GM18858 (cell line): ENCODE results near the gene FAM217B.
"Not testable (repeated sequence)": the region's sequence is repeated elsewhere in the genome, so short reads cannot be mapped to it uniquely, and the experiment has no call there.

Experiments
- ATAC-seq: cut with Tn5 transposase; IDR thresholded peaks from one replicate; pipeline ENCODE4 v1.9.1; 2021; ENCODE audit not compliant: unreplicated experiment

FAM217B gene

GRCh38 chr20:59938221-59938620 is 2.0 kb upstream of the FAM217B start:
- ATAC-seq, result no peak

DNA sequence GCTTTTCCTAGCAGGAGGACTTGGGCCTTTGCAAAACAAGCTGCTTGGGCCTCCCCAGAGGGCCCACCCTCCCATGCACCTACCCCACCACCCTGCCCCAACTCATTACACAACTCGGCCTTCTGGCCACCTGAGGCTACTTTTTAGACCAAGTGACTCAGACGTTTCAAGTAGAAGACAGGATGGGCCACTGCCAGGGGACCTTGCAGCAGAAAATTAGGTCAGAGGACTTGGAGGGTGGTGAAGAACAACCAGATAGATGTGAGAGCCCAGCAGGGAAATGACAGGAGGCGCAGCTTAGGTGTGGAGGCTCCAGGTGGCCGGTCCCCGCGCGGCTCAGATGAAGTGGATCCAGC is 1.5 kb upstream of the FAM217B start:
- ATAC-seq, result no peak

DNA sequence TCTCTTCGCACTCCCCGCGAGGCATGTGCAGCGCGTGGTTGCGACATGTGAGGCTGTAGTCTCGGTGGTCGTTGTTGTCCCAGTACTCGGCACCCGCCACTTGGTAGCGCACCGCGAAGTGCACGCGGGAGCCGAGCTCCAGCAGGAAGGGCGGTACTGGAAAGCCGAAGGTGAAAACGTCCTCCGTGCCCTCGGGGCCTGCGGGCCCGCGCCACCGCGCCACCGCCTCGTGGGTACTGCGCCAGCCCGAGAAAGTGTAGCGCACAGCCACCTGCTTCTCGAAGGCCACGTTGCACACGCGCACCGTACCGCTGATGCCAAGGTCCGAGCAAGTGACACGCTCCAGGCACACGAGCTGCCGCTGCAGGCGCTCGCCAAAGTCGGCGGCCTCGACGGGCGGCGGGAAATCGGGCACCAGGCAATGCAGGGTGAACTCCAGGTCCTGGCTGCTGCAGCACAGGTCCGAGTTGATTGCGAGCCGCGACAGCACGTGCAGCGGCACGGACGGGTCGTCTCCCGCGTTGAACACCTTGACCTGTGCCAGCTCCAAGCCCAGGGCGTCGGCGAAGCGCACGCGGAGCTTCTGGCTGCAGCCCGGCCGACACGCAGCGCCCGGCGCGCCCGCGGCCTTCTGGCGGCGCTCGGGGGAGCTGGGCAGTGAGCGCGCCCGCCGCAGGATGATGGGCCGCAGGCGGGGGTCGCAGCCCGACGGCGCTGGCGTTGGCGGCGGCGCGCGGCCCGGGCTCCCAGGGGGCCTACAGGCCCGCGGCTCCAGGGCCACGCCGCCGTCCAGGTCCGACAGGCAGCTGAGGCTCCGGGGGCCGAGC is 924 bp upstream of the FAM217B start:
- ATAC-seq, result no peak

GRCh38 chr20:59939879-59940128 is 385 bp upstream of the FAM217B start:
- peak; percentile 22 for ATAC-seq

GRCh38 chr20:59940956-59941294 is 736 bp downstream of the FAM217B start:
- ATAC-seq, result peak; percentile 1

DNA sequence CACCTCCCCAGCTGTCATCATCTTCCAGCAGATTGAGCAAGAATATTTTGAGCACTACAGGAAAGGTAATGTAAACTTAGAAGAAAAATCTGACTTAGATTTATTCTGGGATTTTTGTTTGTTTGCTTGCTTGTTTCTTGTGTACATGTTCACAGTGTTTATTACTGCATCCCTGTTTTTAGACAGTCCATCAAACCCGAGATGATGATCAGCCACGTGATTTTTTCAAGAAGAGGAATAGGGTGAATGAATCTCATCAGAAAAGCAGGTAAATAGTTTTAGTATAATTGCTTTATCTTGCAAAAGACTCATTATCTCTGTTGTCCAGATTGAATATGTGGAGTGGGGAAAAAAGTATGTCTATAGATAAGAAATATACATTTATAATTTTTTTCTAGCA is 2.1 kb downstream of the FAM217B start:
- ATAC-seq, result no peak

GRCh38 chr20:59944726-59945125 is 4.5 kb downstream of the FAM217B start:
- ATAC-seq, result no peak

DNA sequence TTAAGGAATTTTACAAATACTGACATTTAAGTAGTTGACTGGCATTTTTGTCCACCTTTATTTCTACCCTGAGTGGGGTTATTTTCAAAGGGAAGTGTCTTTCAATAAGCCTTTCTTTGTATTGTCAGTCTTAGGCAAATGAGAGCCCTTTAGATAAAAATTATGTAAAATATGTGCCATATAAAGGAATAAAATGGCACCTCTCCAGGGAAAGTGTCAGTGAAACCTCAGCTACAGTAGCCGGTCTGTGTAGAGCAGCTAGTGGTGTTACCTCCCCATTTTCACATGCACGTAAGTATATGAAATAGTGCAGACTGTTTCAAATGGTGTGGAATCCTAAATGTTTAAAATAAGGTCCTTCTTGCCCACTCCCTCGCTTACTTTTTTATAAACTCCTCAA is 5.0 kb downstream of the FAM217B start:
- no peak for ATAC-seq

DNA sequence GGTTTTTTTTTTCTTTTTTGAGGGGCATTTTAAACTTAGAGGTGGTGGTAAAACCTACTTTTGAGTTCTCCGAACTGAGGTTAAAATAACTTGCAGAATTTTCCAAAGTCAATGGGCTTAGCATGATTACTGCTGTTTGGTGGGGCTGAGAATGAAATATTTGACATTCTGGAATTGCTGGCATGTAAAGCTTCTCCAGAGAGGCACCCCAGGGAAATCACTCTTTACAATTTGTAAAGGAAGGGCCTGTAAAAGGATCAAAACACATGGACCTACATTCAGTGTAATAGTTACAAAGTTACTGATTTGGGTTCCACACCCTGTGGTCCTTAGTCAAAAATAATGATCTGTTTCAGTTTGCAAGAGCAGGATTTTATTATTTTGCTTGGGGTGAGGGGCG is 5.5 kb downstream of the FAM217B start:
- ATAC-seq, result no peak

DNA sequence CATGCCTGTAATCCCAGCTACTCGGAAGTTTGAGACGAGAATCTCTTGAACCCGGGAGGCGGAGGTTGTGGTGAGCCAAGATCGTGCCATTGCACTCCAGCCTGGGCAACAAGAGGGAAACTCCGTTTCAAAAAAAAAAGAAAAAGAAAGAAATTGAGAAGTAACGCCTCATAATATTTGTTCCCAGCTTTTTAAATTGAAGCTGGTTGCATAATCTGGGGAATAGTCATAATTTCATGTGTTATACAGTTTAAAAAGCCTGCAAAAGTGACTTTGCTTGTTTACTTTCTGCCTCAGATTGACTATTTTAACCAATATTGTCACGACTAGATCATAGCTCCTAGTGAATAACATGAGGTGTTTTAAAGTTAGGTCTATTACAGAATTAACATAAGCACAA is 7.2 kb downstream of the FAM217B start:
- ATAC-seq, result no peak

DNA sequence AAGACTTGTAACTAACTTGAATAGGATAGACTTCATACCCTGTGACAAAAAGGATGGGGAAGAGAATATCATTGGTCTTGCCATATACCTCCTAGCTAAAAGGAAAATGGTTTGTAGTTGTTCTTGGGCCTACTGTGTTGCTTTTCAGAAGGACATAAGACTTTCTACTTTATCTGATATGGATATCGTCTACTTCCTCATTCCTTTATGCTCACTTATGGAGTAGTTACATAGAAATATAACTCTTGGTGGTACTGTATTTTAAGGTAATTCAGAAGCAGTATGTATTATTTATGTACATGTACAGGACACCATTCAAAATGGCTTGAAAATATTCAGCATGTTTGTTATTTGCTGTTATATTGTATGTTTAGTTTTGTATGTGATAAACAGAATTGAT is 8.0 kb downstream of the FAM217B start:
- ATAC-seq, result no peak

- ATAC-seq, result no peak
Observed at GRCh38 chr20:59948828-59949720, 8.9 kb downstream of the FAM217B start.

- no peak for ATAC-seq
Observed at GRCh38 chr20:59949911-59950310, 9.7 kb downstream of the FAM217B start.

GRCh38 chr20:59954718-59955117 is 14.5 kb downstream of the FAM217B start:
- ATAC-seq, result no peak

DNA sequence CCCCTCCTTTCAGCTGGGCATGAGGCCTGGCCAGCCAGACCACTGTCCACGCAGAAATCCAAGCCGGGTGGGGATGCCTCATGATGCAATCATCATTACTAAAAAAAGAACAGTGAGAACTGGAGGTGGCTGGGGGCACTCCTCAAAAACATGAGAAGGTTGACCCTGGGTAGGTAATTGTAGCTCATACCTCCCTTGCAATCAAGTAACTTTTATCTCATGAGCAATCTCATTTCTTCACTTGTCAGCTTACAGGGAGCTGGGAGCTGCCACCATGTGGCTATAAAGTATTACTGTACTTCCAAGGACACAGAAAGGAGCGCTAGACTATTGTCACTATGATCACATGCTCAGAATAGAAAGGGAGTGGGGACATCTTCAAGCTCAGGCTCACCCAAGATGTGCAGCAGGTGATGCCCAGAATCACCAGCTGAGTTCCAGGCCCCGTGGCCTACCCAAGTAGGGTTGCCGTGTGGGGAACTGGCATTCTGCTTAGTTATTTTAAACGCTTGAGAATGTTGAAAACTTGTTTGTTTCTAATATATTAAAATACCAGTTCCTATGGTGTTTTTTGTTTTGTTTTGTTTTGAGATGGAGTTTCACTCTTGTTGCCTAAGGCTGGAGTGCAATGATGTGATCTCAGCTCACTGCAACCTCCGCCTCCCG is 15.1 kb downstream of the FAM217B start:
- peak; percentile 42 for ATAC-seq

DNA sequence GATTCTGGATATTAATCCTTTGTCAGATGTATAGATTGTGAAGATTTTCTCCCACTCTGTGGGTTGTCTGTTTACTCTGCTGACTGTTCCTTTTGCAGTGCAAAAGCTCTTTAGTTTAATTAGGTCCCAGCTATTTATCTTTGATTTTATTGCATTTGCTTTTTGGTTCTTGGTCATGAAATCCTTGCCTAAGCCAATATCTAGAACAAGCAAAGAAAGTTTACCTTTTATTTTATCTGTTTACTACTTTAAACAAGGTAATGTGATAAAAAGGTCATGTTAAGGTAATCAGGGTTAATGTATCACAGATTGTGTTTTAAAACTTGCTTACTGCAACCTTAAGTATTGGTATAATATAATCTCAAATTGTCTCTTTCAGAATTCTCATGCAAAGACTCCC is 17.4 kb downstream of the FAM217B start:
- not testable (repeated sequence) for ATAC-seq

DNA sequence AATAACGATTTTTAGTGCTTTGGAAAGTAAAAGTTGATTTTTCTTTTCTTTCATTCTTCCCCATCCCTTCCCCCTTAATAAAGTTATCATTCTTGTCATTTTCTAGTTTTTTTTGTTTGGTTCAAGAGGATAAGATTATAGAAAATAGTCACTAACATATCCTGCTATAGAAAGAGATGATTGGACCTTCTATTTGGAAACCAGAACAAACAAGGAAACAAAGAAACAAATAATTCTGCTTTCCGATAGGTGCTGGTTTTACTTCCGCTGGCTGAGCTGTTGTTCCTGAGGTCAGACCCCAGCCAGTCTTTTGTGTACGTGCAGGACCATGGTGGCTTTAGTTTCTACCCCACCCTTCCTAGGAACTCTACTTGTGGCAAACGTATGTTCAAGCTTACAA is 17.9 kb downstream of the FAM217B start, which contains the start of gene CDH26:
Gene CDH26 (plus strand): TSS at position 301 of the 400 bp plus-strand sequence. CDS start 304 bp downstream, outside the sequence.
- ATAC-seq, result no peak

DNA sequence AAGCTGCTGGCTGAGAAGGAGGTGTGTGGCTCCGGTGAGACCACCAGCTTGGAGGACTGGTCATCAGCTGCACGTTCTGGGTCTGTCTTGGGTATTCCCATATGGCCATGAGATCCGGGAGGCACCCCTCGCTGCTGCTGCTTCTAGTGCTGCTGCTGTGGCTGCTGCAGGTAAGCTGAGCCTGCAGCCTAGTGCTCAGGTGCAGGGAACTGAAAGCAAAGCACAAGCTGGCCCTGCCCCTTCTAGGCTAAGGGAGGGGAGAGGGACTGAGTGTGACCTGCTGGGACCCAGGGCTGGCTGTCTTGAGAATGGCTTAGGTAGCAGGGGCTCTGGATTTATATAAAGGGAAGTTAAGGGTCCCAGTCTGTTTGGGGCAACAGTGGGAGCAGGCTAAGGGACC is 18.4 kb downstream of the FAM217B start:
- ATAC-seq, result no peak

- ATAC-seq, result no peak
Observed at GRCh38 chr20:59961423-59961822, 21.2 kb downstream of the FAM217B start.

- no peak for ATAC-seq
Observed at GRCh38 chr20:59962155-59962554, 22.0 kb downstream of the FAM217B start.

GRCh38 chr20:59966428-59966827 is 26.2 kb downstream of the FAM217B start:
- no peak for ATAC-seq

- ATAC-seq, result no peak
Observed at GRCh38 chr20:59971428-59971827, 31.2 kb downstream of the FAM217B start.
